Astrocyte (in vitro differentiated cells and primary cell): ENCODE measurements around the gene PLXDC2. TPM values are rescaled to one million over a fixed set of nuclear protein-coding genes. Genes with fewer than 3 reads are reported as not detected.

ENCODE experiments used
- DNase-seq: peaks from one replicate; pipeline ENCODE4 v3.0.0-alpha.2; 2010; ENCODE audit warnings: low read depth
- FAIRE-seq: peaks from 2 replicates; lab custom pipeline; 2011; peaks lifted over from hg19 to GRCh38; lab: Jason Lieb, UNC
- H2AFZ ChIP-seq: 2 replicates; pipeline ENCODE4 v1.6.0; 2012; ENCODE audit warnings: low read depth, low read length, inconsistent platforms
- H3K27ac ChIP-seq: 2 replicates; pipeline ENCODE4 v1.5.1; 2011; ENCODE audit warnings: low read depth, low read length, inconsistent platforms
- H3K27me3 ChIP-seq: 2 replicates; pipeline ENCODE4 v1.6.0; 2011; ENCODE audit warnings: low read length, inconsistent platforms; ENCODE audit not compliant: insufficient read depth
- H3K36me3 ChIP-seq: 2 replicates; pipeline ENCODE4 v1.5.1; 2011; ENCODE audit warnings: low read length, inconsistent platforms; ENCODE audit not compliant: insufficient read depth
- H3K4me1 ChIP-seq: 2 replicates; pipeline ENCODE4 v1.5.1; 2011; ENCODE audit warnings: low read length, inconsistent platforms; ENCODE audit not compliant: insufficient read depth
- H3K4me2 ChIP-seq: 2 replicates; pipeline ENCODE4 v1.6.0; 2012; ENCODE audit warnings: low read length, inconsistent platforms
- H3K4me3 ChIP-seq: 2 replicates; pipeline ENCODE4 v1.5.1; 2011; ENCODE audit warnings: low read depth, mild to moderate bottlenecking, low read length, inconsistent platforms; ENCODE audit not compliant: insufficient read depth
- H3K79me2 ChIP-seq: 2 replicates; pipeline ENCODE4 v1.6.0; 2012; ENCODE audit warnings: mild to moderate bottlenecking, low read length, inconsistent platforms; ENCODE audit not compliant: insufficient read depth
- H3K9ac ChIP-seq: 2 replicates; pipeline ENCODE4 v1.6.0; 2012; ENCODE audit warnings: mild to moderate bottlenecking, low read length, inconsistent platforms
- H3K9me3 ChIP-seq: 2 replicates; pipeline ENCODE4 v1.5.1; 2012; ENCODE audit warnings: low read depth, mild to moderate bottlenecking, low read length, inconsistent platforms; ENCODE audit not compliant: insufficient read depth
- H4K20me1 ChIP-seq: 2 replicates; pipeline ENCODE4 v1.6.0; 2012; ENCODE audit warnings: low read length, inconsistent platforms; ENCODE audit not compliant: insufficient read depth
- H3K27ac Mint-ChIP-seq: one replicate; pipeline ENCODE4 v1.8.0; 2021; ENCODE audit warnings: mild to moderate bottlenecking, mixed read lengths; ENCODE audit not compliant: unreplicated experiment
- H3K27me3 Mint-ChIP-seq: one replicate; pipeline ENCODE4 v1.8.0; 2021; ENCODE audit warnings: low read depth, mixed read lengths; ENCODE audit not compliant: unreplicated experiment
- H3K36me3 Mint-ChIP-seq: one replicate; pipeline ENCODE4 v1.8.0; 2021; ENCODE audit warnings: low read depth, mixed read lengths; ENCODE audit not compliant: unreplicated experiment
- H3K4me1 Mint-ChIP-seq: one replicate; pipeline ENCODE4 v1.8.0; 2021; ENCODE audit warnings: low read depth, mixed read lengths; ENCODE audit not compliant: unreplicated experiment
- H3K4me3 Mint-ChIP-seq: one replicate; pipeline ENCODE4 v1.8.0; 2021; ENCODE audit warnings: mild to moderate bottlenecking, moderate library complexity, mixed read lengths; ENCODE audit not compliant: unreplicated experiment
- H3K9me3 Mint-ChIP-seq: one replicate; pipeline ENCODE4 v1.8.0; 2021; ENCODE audit warnings: mild to moderate bottlenecking, mixed read lengths; ENCODE audit not compliant: unreplicated experiment
- EZH2 ChIP-seq: IDR thresholded peaks from 2 replicates; pipeline ENCODE4 v1.6.1; 2012; ENCODE audit warnings: mild to moderate bottlenecking, low read length, inconsistent platforms; ENCODE audit not compliant: insufficient read depth
- total RNA-seq: library from RNA; stranded (reverse); gene quantifications from 2 replicates; pipeline ENCODE4 v1.2.1, GENCODE V29; 2021
- TF ChIP-seq, protein P1 (sequence below): IDR thresholded peaks from 2 replicates; pipeline ENCODE4 v1.5.1; 2011; ENCODE audit warnings: low read depth, mild to moderate bottlenecking, inconsistent platforms, low read length, moderate library complexity; ENCODE audit not compliant: insufficient read depth

Gene PLXDC2
- total RNA-seq, 1 donor from 2014 or later = 36.1 TPM

DNA sequence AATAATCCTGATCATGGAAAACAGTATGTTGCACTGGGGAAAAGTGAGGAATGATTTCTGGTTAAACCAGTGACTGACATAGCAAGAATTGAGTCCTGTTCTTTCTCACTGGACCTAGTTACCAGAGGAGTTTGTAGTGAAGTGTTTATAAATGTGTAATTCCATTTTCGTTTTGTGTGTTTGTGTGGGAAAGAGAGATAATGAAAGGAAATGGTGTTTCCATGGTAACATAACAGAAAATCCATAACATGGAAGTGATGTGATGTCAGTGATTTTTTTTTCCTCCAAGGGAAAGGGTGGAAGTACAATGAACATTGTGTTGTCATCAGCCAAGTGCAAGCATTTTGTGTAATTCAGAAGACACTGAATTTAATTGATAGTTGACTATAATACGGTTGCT is 283.9 kb downstream of the PLXDC2 start:
- H3K9ac ChIP-seq = peak overlapping the region; percentile 54

DNA sequence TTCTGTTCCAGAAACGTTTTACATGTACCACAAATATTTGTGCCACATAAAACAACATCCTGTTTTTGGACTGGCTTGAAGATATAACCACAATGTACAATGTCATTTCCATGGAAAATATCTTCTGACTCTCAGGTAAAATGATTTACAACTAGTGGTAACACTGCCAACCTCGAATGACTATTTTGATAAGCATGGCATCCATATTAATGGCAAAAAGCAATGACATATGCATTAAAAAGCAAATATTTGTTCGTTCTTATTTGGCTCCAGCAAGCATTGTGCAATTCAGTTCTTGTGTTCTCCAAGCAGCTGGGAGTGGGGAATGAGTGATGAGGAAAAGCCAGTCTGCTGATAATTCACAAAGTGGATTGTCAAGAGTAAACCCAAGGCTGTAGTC is 289.0 kb downstream of the PLXDC2 start:
- H3K27me3 Mint-ChIP-seq = no peaks in the 10 kb centered on the region
- Histone ChIP-seq H3K9ac (no peak overlapping the region), H3K4me2 (peak overlapping the region; percentile 61), H3K9me3 (no peaks in the 10 kb centered on the region), H4K20me1 (no peaks in the 10 kb centered on the region), H3K36me3 (no peaks in the 10 kb centered on the region), H3K27ac (peak overlapping the region; percentile 73), H3K4me3 (no peak overlapping the region), H3K79me2 (no peaks in the 10 kb centered on the region), H3K27me3 (no peaks in the 10 kb centered on the region), H2AFZ (no peak overlapping the region), H3K4me1 (peaks cover 10% of the 10 kb centered on the region)
- no peak for FAIRE-seq
- peak; percentile 84 for DNase-seq
- peaks cover 3% of the 10 kb centered on the region for H3K36me3 Mint-ChIP-seq
- H3K4me1 Mint-ChIP-seq = peaks cover 28% of the 10 kb centered on the region
- H3K9me3 Mint-ChIP-seq = no peaks in the 10 kb centered on the region
- H3K27ac Mint-ChIP-seq = peak overlapping the region; percentile 94
- H3K4me3 Mint-ChIP-seq = no peak overlapping the region
- TF ChIP-seq, protein P1, sequence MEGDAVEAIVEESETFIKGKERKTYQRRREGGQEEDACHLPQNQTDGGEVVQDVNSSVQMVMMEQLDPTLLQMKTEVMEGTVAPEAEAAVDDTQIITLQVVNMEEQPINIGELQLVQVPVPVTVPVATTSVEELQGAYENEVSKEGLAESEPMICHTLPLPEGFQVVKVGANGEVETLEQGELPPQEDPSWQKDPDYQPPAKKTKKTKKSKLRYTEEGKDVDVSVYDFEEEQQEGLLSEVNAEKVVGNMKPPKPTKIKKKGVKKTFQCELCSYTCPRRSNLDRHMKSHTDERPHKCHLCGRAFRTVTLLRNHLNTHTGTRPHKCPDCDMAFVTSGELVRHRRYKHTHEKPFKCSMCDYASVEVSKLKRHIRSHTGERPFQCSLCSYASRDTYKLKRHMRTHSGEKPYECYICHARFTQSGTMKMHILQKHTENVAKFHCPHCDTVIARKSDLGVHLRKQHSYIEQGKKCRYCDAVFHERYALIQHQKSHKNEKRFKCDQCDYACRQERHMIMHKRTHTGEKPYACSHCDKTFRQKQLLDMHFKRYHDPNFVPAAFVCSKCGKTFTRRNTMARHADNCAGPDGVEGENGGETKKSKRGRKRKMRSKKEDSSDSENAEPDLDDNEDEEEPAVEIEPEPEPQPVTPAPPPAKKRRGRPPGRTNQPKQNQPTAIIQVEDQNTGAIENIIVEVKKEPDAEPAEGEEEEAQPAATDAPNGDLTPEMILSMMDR = no peak
- no peak for TF ChIP-seq EZH2

More for the DNA sequence above, 283.9 kb downstream of the PLXDC2 start:
- no peak overlapping the region for H3K4me3 ChIP-seq
- Mint-ChIP-seq H3K36me3 (no peaks in the 10 kb centered on the region), H3K27me3 (no peaks in the 10 kb centered on the region), H3K4me1 (peaks cover 22% of the 10 kb centered on the region), H3K9me3 (no peaks in the 10 kb centered on the region), H3K4me3 (no peak overlapping the region), H3K27ac (peak overlapping the region; percentile 50)
- no peaks in the 10 kb centered on the region for H3K79me2 ChIP-seq
- DNase-seq (peak; percentile 58), FAIRE-seq (no peak)
- H4K20me1 ChIP-seq = no peaks in the 10 kb centered on the region
- H3K4me1 ChIP-seq = peaks cover 10% of the 10 kb centered on the region
- no peaks in the 10 kb centered on the region for H3K27me3 ChIP-seq
- peak overlapping the region; percentile 77 for H3K27ac ChIP-seq
- H2AFZ ChIP-seq = no peak overlapping the region
- TF ChIP-seq EZH2 = no peak
- TF ChIP-seq, protein P1 = no peak
- H3K4me2 ChIP-seq = peak overlapping the region; percentile 42
- no peaks in the 10 kb centered on the region for H3K36me3 ChIP-seq
- H3K9me3 ChIP-seq = no peaks in the 10 kb centered on the region

DNA sequence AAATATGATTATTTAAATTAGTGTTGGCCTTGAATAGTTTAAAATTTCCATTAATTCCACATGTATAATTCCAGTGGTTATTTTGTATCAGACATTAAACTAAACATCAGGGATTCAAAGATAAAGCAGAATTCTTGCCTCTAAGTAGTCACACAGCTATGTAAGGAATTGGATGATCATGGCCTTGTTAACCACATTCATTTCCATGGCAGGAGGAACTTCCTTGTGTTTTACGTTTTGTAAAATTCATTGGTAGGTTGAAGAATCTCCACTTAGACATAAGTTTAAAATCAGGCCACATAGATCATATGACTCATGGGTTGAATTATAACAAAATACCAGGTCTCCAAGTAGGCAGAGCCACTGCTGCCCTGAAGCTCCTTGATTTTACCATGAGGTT is 289.7 kb downstream of the PLXDC2 start:
- H3K79me2 ChIP-seq = no peaks in the 10 kb centered on the region
- H3K4me3 Mint-ChIP-seq = no peak overlapping the region
- H3K36me3 Mint-ChIP-seq = peaks cover 3% of the 10 kb centered on the region
- DNase-seq (peak; percentile 95), FAIRE-seq (no peak)
- H3K4me1 Mint-ChIP-seq = peaks cover 22% of the 10 kb centered on the region
- H3K27me3 Mint-ChIP-seq = no peaks in the 10 kb centered on the region
- TF ChIP-seq, protein P1 = no peak
- TF ChIP-seq EZH2 = no peak
- H3K27me3 ChIP-seq = no peaks in the 10 kb centered on the region
- peak overlapping the region; percentile 61 for H3K4me2 ChIP-seq
- peak overlapping the region; percentile 43 for H3K9ac ChIP-seq
- no peaks in the 10 kb centered on the region for H3K9me3 ChIP-seq
- peaks cover 10% of the 10 kb centered on the region for H3K4me1 ChIP-seq
- H3K4me3 ChIP-seq = no peak overlapping the region
- H3K27ac ChIP-seq = peak overlapping the region; percentile 73
- peak overlapping the region; percentile 94 for H3K27ac Mint-ChIP-seq
- no peak overlapping the region for H2AFZ ChIP-seq
- no peaks in the 10 kb centered on the region for H4K20me1 ChIP-seq
- H3K36me3 ChIP-seq = no peaks in the 10 kb centered on the region
- no peaks in the 10 kb centered on the region for H3K9me3 Mint-ChIP-seq
